GM23338 (cell line): ENCODE data around the gene FAM47E. TPM values are rescaled to one million over a fixed set of nuclear protein-coding genes. Genes with fewer than 3 reads are reported as not detected.

Experiments
- ATAC-seq: fragments of 200-7000 bp; cut with Tn5 transposase; 3 replicates; pipeline ENCODE4 v1.9.1; 2020
- DNase-seq: peaks from one replicate; pipeline ENCODE4 v3.0.0-alpha.2; 2015; ENCODE audit warnings: low spot score
- H2AFZ ChIP-seq: fragments of 200-600 bp; sonication (generic); 2 replicates; pipeline ENCODE4 v1.8.0; 2016; ENCODE audit warnings: antibody characterized with exemption, mild to moderate bottlenecking, moderate library complexity
- H3F3A ChIP-seq: fragments of 200-600 bp; sonication (generic); replicated peaks from 2 replicates; pipeline ENCODE4 v1.8.0; 2017; ENCODE audit warnings: antibody characterized with exemption, mixed run types, low read depth
- H3K27ac ChIP-seq: fragments of 200-600 bp; sonication (generic); 2 replicates; pipeline ENCODE4 v1.6.1; 2016; ENCODE audit warnings: low read depth
- H3K27me3 ChIP-seq: fragments of 200-600 bp; sonication (generic); 2 replicates; pipeline ENCODE4 v1.8.0; 2016; ENCODE audit warnings: mild to moderate bottlenecking, mixed run types, moderate library complexity; ENCODE audit not compliant: insufficient read depth
- H3K36me3 ChIP-seq: fragments of 200-600 bp; sonication (generic); 2 replicates; pipeline ENCODE4 v1.8.0; 2016; ENCODE audit warnings: mild to moderate bottlenecking; ENCODE audit not compliant: insufficient read depth
- H3K4me1 ChIP-seq: fragments of 200-600 bp; sonication (generic); 2 replicates; pipeline ENCODE4 v1.8.0; 2016; ENCODE audit warnings: mild to moderate bottlenecking, moderate library complexity; ENCODE audit not compliant: insufficient read depth
- H3K4me2 ChIP-seq: fragments of 200-600 bp; sonication (generic); 2 replicates; pipeline ENCODE4 v1.7.1; 2017; ENCODE audit warnings: mixed run types
- H3K4me3 ChIP-seq: fragments of 200-600 bp; sonication (generic); 2 replicates; pipeline ENCODE4 v1.6.1; 2016; ENCODE audit warnings: mixed run types
- H3K79me2 ChIP-seq: fragments of 200-600 bp; sonication (generic); replicated peaks from 2 replicates; pipeline ENCODE4 v1.8.0; 2017; ENCODE audit warnings: mild to moderate bottlenecking; ENCODE audit not compliant: insufficient read depth
- H3K9me2 ChIP-seq: fragments of 200-600 bp; sonication (generic); 2 replicates; pipeline ENCODE4 v1.8.0; 2017; ENCODE audit not compliant: insufficient read depth
- H4K20me1 ChIP-seq: fragments of 200-600 bp; sonication (generic); replicated peaks from 2 replicates; pipeline ENCODE4 v1.8.0; 2017; ENCODE audit warnings: mild to moderate bottlenecking; ENCODE audit not compliant: insufficient read depth
- H3K27ac Mint-ChIP-seq: 2 replicates; pipeline ENCODE4 v1.8.0; 2020; ENCODE audit warnings: inconsistent platforms, mild to moderate bottlenecking, moderate library complexity, mixed read lengths
- H3K27me3 Mint-ChIP-seq: 3 replicates; pipeline ENCODE4 v1.8.0; 2022; ENCODE audit warnings: low read depth, mild to moderate bottlenecking, moderate library complexity, mixed read lengths, inconsistent platforms; ENCODE audit not compliant: insufficient read depth, poor library complexity
- H3K36me3 Mint-ChIP-seq: 3 replicates; pipeline ENCODE4 v1.8.0; 2021; ENCODE audit warnings: low read depth, mild to moderate bottlenecking, inconsistent platforms, moderate library complexity, mixed read lengths
- H3K4me1 Mint-ChIP-seq: 3 replicates; pipeline ENCODE4 v1.8.0; 2020; ENCODE audit warnings: mild to moderate bottlenecking, inconsistent platforms, mixed read lengths
- H3K4me3 Mint-ChIP-seq: 3 replicates; pipeline ENCODE4 v1.8.0; 2021; ENCODE audit warnings: moderate library complexity, mild to moderate bottlenecking, inconsistent platforms, mixed read lengths
- H3K9me3 Mint-ChIP-seq: 3 replicates; pipeline ENCODE4 v1.8.0; 2020; ENCODE audit warnings: moderate library complexity, mild to moderate bottlenecking, inconsistent platforms, mixed read lengths
- CREB1 ChIP-seq: fragments of 250-450 bp; sonication (Bioruptor Pico); IDR thresholded peaks from 2 replicates; pipeline ENCODE4 v1.5.0; 2020; ENCODE audit warnings: low read depth, mild to moderate bottlenecking, moderate library complexity
- ETS1 ChIP-seq: IDR thresholded peaks from 2 replicates; pipeline ENCODE4 v1.6.1; 2016; ENCODE audit warnings: antibody characterized with exemption
- EZH2 ChIP-seq: fragments of 200-600 bp; sonication (generic); IDR thresholded peaks from one replicate; pipeline ENCODE4 v1.8.0; 2017; ENCODE audit warnings: antibody characterized with exemption, mild to moderate bottlenecking, low read depth; ENCODE audit not compliant: unreplicated experiment
- EZH2phosphoT487 ChIP-seq: fragments of 200-600 bp; sonication (generic); IDR thresholded peaks from one replicate; pipeline ENCODE4 v1.8.1; 2018; ENCODE audit warnings: antibody characterized with exemption; ENCODE audit not compliant: unreplicated experiment
- JUNB ChIP-seq: IDR thresholded peaks from one replicate; pipeline ENCODE4 v1.6.1; 2016; ENCODE audit warnings: antibody characterized with exemption; ENCODE audit not compliant: unreplicated experiment
- NANOG ChIP-seq: IDR thresholded peaks from 2 replicates; pipeline ENCODE4 v1.6.1; 2016; ENCODE audit warnings: antibody characterized with exemption, borderline replicate concordance
- POLR2AphosphoS5 ChIP-seq: IDR thresholded peaks from 2 replicates; pipeline ENCODE4 v1.6.1; 2016; ENCODE audit warnings: antibody characterized with exemption, low read depth
- REST ChIP-seq: IDR thresholded peaks from one replicate; pipeline ENCODE4 v1.6.1; 2018; ENCODE audit warnings: antibody characterized with exemption; ENCODE audit not compliant: unreplicated experiment
- STAT1 ChIP-seq: IDR thresholded peaks from one replicate; pipeline ENCODE4 v1.6.1; 2016; ENCODE audit warnings: antibody characterized with exemption; ENCODE audit not compliant: unreplicated experiment
- ZNF114 ChIP-seq: fragments of 250-450 bp; sonication (Bioruptor Pico); IDR thresholded peaks from 2 replicates; pipeline ENCODE4 v1.5.0; 2020; ENCODE audit warnings: mild to moderate bottlenecking, moderate library complexity
- polyA plus RNA-seq: library from polyadenylated mRNA; unstranded; fragments of >200 nt; fragmentation: Nextera tagmentation; extraction: Ambion mirVana; gene quantifications from 2 replicates; pipeline ENCODE4 v1.2.1, GENCODE V29; 2016
- total RNA-seq: library from RNA; depleted of rRNA; stranded (reverse); fragments of >200 nt; shearing (Covaris generic); gene quantifications from 2 replicates; pipeline ENCODE4 v1.2.3, GENCODE V29; 2014

FAM47E gene
- total and polyA plus RNA-seq, 2 experiments from 2014 or later, result 0.66 to 2.3 TPM

GRCh38 chr4:76282941-76283689 is 31.6 kb downstream of the FAM47E start:
- H3K27me3 ChIP-seq, result no peaks in the 10 kb centered on the region
- H3K27ac Mint-ChIP-seq, result no peak overlapping the region

More at GRCh38 chr4:76282941-76283689, 31.6 kb downstream of the FAM47E start:
- Mint-ChIP-seq H3K9me3 (0 out of 3 replicates have a peak, but pooled peaks cover 5% of the 10 kb centered on the region), H3K27me3 (peaks cover 2% of the 10 kb centered on the region), H3K4me3 (no peak overlapping the region), H3K36me3 (no peaks in the 10 kb centered on the region), H3K4me1 (no peaks in the 10 kb centered on the region)
- no peak for TF ChIP-seq ETS1
- no peak for TF ChIP-seq EZH2phosphoT487
- TF ChIP-seq EZH2, result no peak
- TF ChIP-seq REST, result no peak
- TF ChIP-seq NANOG, result no peak
- TF ChIP-seq POLR2AphosphoS5, result no peak
- TF ChIP-seq ZNF114 (CRISPR knock-in tag), result no peak
- TF ChIP-seq JUNB, result no peak
- no peak for TF ChIP-seq CREB1 (CRISPR knock-in tag)
- no peak for TF ChIP-seq STAT1
- no peak overlapping the region for H3K4me3 ChIP-seq
- no peaks in the 10 kb centered on the region for H3K79me2 ChIP-seq
- no peaks in the 10 kb centered on the region for H3K36me3 ChIP-seq
- no peaks in the 10 kb centered on the region for H3F3A ChIP-seq
- no peak overlapping the region for H3K27ac ChIP-seq
- no peak overlapping the region for H3K4me2 ChIP-seq
- no peaks in the 10 kb centered on the region for H3K9me2 ChIP-seq
- H2AFZ ChIP-seq, result no peak overlapping the region
- H4K20me1 ChIP-seq, result no peaks in the 10 kb centered on the region
- no peaks in the 10 kb centered on the region for H3K4me1 ChIP-seq
- DNase-seq (no peak), ATAC-seq (no peak)
